ENCODE data around the gene MPST.

The MPST gene

DNA sequence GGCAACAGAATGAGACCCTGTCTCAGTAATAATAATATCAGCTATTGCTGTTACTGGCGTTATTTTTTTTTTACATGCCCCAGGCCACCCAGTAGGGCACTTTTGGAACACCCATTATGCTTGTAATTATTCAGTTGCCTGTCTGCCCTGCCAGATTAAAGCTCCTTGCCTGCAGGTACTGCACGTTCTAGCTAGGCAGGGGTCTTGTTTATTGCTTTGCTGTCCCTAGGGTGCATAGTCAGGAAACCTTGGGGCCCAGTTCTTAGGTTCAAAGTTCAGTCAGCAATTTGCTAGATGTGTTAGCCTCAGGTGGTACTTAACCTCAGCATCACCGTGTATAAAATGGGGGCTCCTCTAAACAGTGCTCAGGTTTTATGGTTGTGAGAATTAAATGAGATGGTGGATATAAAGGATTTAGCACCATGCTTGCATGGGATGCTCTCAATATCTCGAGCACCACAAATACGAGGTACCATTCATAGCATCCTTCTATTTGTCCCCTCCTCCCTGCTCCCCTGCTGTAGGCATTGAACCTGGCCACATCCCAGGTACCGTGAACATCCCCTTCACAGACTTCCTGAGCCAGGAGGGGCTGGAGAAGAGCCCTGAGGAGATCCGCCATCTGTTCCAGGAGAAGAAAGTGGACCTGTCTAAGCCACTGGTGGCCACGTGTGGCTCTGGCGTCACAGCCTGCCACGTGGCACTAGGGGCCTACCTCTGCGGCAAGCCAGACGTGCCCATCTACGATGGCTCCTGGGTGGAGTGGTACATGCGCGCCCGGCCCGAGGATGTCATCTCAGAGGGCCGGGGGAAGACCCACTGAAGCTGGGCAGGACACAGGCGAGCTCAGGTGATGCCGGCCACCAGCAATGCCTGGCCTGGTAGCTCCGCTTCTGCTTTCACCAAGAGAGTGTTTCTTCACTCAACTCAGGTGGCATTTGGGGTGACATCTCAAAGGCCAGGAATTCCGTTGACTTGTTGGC is 9.4 kb downstream of the MPST start:
- Histone ChIP-seq H4K20me1 (peaks cover 72% of the 10 kb centered on the region), H3K27ac (no peak overlapping the region), H3K4me2 (no peak overlapping the region), H3K4me1 (peaks cover 17% of the 10 kb centered on the region; the same call in 1 of the 2 replicates), H3K4me3 (no peak overlapping the region), H3K9me3 (no peaks in the 10 kb centered on the region), H3K36me3 (peaks cover 85% of the 10 kb centered on the region), H3K9ac (no peak overlapping the region), H3K27me3 (no peaks in the 10 kb centered on the region)
- no peak for TF ChIP-seq Cebpa-rat (IDR thresholded peaks at IDR 0.05)

- TF ChIP-seq Cebpa-rat (IDR thresholded peaks at IDR 0.05): no peak
- Histone ChIP-seq H3K9ac (no peak overlapping the region), H4K20me1 (peaks cover 55% of the 10 kb centered on the region)
Measured at GRCh38 chr22:37030560-37031281, 11.2 kb downstream of the MPST start.

DNA sequence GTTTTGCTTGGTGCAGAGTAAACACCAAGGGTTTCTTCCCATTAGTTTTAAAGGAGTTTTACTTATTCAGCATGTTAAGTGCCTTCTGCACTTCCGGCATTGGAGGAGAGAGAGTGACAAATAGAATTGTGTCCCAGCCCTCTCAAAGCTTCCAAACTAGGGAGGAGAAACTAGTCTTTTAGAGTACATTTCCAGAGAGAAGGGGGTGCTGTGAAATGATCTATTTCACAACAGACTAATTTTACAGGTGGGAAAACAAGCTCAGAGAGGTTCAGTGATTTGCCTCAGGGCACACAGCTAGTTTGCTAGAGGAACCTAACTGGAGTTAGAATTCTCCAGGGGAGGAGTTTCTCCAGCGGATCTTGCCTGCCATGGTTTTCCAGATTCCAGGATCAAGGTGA is 12.6 kb downstream of the MPST start:
- TF ChIP-seq Cebpa-rat (IDR thresholded peaks at IDR 0.05): no peak
- Histone ChIP-seq H3K9ac (no peak overlapping the region), H4K20me1 (peaks cover 40% of the 10 kb centered on the region), H3K4me1 (no peaks in the 10 kb centered on the region), H3K4me2 (no peak overlapping the region), H3K9me3 (no peaks in the 10 kb centered on the region), H3K4me3 (no peak overlapping the region), H3K27ac (no peak overlapping the region), H3K36me3 (peaks cover 54% of the 10 kb centered on the region), H3K27me3 (no peaks in the 10 kb centered on the region)

More at GRCh38 chr22:37030560-37031281, 11.2 kb downstream of the MPST start:
- Histone ChIP-seq H3K27ac (no peak overlapping the region), H3K27me3 (no peaks in the 10 kb centered on the region), H3K4me3 (no peak overlapping the region), H3K4me2 (no peak overlapping the region), H3K4me1 (peaks cover 2% of the 10 kb centered on the region; the same call in 1 of the 2 replicates), H3K9me3 (no peaks in the 10 kb centered on the region), H3K36me3 (peaks cover 68% of the 10 kb centered on the region)

- no peak for TF ChIP-seq Cebpa-rat (IDR thresholded peaks at IDR 0.05)
- H3K9ac ChIP-seq: no peak overlapping the region
- no peak overlapping the region for H3K4me3 ChIP-seq
- no peaks in the 10 kb centered on the region for H3K9me3 ChIP-seq
- peaks cover 47% of the 10 kb centered on the region for H3K36me3 ChIP-seq
- no peak overlapping the region for H3K4me2 ChIP-seq
- no peak overlapping the region for H3K27ac ChIP-seq
- no peaks in the 10 kb centered on the region for H3K27me3 ChIP-seq
- peaks cover 34% of the 10 kb centered on the region for H4K20me1 ChIP-seq
- H3K4me1 ChIP-seq: no peaks in the 10 kb centered on the region
Measured at GRCh38 chr22:37032535-37033460, 13.3 kb downstream of the MPST start.

DNA sequence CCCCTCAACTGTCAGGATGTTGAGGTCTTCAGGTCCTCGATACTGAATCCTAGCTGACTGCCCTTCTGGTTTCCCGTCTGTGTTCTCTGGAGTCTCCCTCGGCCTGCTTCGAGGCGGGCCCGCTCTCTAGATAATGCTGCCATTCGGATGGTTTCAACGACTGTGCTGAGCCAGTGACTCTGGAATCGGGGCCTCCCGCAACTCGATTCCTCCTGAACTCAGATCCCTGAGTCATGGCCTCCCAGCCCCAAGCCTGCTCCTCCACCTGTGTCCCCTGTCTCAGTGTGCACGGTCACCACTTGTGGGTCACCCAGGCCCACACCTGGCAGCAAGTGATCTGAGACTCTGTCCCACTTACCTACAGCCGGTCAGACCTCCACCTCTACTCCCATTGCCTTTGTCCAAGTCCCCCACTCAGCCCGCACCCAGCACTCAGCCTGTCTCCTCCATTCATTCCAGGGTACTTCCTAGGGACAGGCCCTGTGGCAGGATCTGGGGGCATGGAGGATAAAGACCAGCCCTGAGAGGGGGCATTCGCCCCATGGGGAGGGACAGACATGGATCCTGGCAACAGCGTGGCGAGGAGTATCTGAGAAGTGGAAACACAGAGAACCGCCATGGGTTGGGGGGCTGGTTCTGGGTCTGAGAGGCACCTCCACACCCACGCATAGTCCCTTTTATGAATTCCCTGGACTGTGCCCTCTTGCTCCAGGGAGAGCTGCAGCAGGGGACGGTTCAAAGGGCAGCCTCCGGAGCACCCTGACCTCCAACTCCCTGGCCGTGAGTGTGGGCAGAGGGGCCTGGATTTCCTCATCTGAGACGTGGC is 14.3 kb downstream of the MPST start:
- H4K20me1 ChIP-seq: peaks cover 25% of the 10 kb centered on the region
- TF ChIP-seq Cebpa-rat (IDR thresholded peaks at IDR 0.05): no peak
- no peaks in the 10 kb centered on the region for H3K9me3 ChIP-seq
- H3K36me3 ChIP-seq: peaks cover 37% of the 10 kb centered on the region
- no peak overlapping the region for H3K4me2 ChIP-seq
- H3K27ac ChIP-seq: no peak overlapping the region
- no peaks in the 10 kb centered on the region for H3K27me3 ChIP-seq
- H3K9ac ChIP-seq: no peak overlapping the region
- no peak overlapping the region for H3K4me3 ChIP-seq
- no peaks in the 10 kb centered on the region for H3K4me1 ChIP-seq

GRCh38 chr22:37036655-37037377 is 17.3 kb downstream of the MPST start:
- no peaks in the 10 kb centered on the region; the same call in 1 of the 2 replicates for H3K4me1 ChIP-seq
- H3K4me3 ChIP-seq: no peak overlapping the region
- no peaks in the 10 kb centered on the region for H3K9me3 ChIP-seq
- no peak overlapping the region for H3K9ac ChIP-seq
- no peaks in the 10 kb centered on the region for H3K27me3 ChIP-seq
- H4K20me1 ChIP-seq: 0 out of 2 replicates have a peak, but pooled peaks cover 2% of the 10 kb centered on the region
- no peak overlapping the region for H3K27ac ChIP-seq
- H3K36me3 ChIP-seq: peaks cover 10% of the 10 kb centered on the region; the same call in 1 of the 2 replicates
- no peak overlapping the region for H3K4me2 ChIP-seq
- TF ChIP-seq Cebpa-rat (IDR thresholded peaks at IDR 0.05): no peak

DNA sequence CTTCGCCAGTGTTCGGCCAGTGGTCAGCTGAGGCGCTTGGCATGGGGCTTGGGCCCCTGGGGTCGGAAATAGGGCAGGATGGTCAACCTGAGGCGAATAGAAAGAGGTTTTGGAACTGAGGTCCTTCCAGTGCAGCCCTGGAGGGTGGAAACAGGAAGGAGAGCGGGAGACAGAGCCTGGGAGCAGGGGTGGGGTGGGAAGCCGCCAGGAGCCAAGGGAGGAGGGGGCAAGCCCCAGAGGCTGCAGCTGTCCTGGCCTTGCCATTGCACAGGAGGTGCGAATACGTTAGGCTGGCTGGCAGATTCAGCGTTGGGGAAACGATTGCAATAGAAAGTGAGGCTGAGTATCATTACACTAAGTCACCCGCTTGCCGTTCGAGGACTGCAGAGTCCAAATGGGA is 18.1 kb downstream of the MPST start:
- Histone ChIP-seq H3K9me3 (no peaks in the 10 kb centered on the region), H3K4me2 (no peak overlapping the region), H3K4me3 (no peak overlapping the region), H3K4me1 (no peaks in the 10 kb centered on the region; the same call in 1 of the 2 replicates), H3K27me3 (no peaks in the 10 kb centered on the region), H3K27ac (no peak overlapping the region), H3K36me3 (peaks cover 5% of the 10 kb centered on the region; the same call in 1 of the 2 replicates), H4K20me1 (no peaks in the 10 kb centered on the region), H3K9ac (no peak overlapping the region)
- no peak for TF ChIP-seq Cebpa-rat (IDR thresholded peaks at IDR 0.05)

- H3K27ac ChIP-seq: no peak overlapping the region
- H3K4me2 ChIP-seq: no peak overlapping the region
- H3K9ac ChIP-seq: no peak overlapping the region
- no peaks in the 10 kb centered on the region for H3K27me3 ChIP-seq
- peaks cover 15% of the 10 kb centered on the region for H3K4me1 ChIP-seq
- no peaks in the 10 kb centered on the region for H4K20me1 ChIP-seq
- TF ChIP-seq Cebpa-rat (IDR thresholded peaks at IDR 0.05): no peak
- no peaks in the 10 kb centered on the region for H3K9me3 ChIP-seq
- H3K4me3 ChIP-seq: no peak overlapping the region
- H3K36me3 ChIP-seq: no peaks in the 10 kb centered on the region
Measured at GRCh38 chr22:37039466-37039865, 19.9 kb downstream of the MPST start.

Data from BLaER1 (cell line).